ENCODE data around the gene SLC19A1.

Gene SLC19A1

DNA sequence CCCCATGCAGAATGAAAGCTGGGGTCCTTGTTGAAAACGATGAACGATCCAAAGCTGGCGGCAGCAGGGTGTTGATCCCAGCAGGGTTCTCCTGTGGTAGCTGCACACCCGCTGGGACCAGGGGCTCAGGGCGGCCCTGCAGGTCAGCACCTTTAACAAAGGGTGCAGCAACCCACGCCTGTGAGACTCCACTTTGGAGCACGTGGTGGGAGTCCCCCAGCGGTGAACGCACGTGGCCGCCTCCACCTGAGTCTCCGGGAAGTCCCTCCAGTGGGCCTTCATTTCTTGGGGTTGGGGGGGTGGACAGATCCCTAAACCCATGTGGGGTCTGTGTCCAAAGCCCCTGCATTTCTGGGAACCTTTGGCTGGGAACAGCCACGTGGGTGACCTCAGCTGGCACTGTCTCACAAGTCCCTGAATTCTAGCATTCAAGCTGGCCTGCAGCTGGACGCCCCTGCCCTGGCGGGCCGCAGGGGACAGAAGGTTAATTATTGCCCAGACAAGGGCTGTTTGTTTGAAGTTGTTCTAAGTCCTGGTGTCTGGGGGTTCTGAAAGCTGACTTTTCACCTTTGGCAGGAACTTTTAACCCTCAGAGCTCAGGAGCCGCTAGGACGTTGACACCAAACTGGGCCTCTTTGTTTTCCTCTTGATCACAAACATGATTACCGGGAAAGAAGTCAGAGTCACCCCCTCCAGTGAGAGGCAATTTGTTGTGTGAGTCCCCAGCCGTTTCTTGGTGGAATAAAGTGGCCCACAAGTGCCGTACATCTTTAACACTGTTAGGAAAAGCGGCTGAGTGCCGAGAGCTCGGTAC, 72.8 kb downstream of the SLC19A1 start:
- no peak for TF ChIP-seq JUND (IDR thresholded peaks at IDR 0.05; ENCODE audit: low read depth)
- in situ Hi-C loops (cut with HindIII; ENCODE audit: low pct_unique_long_range_greater_than_20kb, low sequenced_read_pairs): no loop called here
- no peak for DNase-seq (ENCODE audit: low read depth in 1 of 2, low spot score in 1 of 2)

DNA sequence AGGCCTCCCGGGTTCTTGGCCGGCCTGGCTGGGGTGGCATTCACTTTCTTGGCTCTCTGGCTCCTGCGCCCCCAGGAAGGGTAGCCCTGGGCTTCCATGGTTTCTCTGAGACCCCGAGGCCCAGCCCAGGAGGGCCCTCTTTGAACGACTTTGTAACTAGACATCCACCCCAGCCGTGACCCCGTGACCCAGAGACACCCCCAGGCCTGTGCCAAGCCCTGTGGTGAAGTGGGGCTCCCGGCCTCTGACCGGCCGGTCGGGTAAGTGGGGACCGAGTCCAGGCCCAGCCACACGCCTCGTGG, 73.3 kb downstream of the SLC19A1 start:
- in situ Hi-C loops (cut with HindIII; ENCODE audit: low pct_unique_long_range_greater_than_20kb, low sequenced_read_pairs): no loop called here
- TF ChIP-seq JUND (IDR thresholded peaks at IDR 0.05; ENCODE audit: low read depth): no peak
- DNase-seq (ENCODE audit: low read depth in 1 of 2, low spot score in 1 of 2): no peak

DNA sequence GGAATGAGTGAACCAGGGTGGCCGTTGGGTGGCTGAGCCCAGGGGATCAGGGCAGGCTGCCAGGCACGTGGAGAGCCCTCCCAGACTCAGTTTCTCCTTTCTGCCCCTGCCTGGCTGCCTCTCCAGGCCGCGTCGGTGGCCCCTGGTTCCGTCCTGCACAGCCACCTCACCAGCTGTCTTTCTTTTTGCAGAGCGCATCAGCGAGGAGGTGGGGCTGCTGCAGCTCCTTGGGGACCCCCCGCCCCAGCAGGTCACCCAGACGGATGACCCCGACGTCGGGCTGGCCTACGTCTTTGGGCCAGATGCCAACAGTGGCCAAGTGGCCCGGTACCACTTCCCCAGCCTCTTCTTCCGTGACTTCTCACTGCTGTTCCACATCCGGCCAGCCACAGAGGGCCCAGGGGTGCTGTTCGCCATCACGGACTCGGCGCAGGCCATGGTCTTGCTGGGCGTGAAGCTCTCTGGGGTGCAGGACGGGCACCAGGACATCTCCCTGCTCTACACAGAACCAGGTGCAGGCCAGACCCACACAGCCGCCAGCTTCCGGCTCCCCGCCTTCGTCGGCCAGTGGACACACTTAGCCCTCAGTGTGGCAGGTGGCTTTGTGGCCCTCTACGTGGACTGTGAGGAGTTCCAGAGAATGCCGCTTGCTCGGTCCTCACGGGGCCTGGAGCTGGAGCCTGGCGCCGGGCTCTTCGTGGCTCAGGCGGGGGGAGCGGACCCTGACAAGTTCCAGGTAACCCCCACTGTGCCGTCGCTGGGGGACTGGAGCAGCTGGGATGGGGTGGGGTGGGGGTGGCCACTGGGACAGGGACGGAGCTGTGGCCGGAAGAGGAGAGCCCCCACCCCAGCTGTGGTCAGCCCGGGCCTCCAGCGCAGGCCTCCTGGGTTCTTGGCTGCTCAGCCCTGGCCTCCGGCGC, 73.9 kb downstream of the SLC19A1 start:
- in situ Hi-C loops (cut with HindIII; ENCODE audit: low pct_unique_long_range_greater_than_20kb, low sequenced_read_pairs): no loop called here
- DNase-seq (ENCODE audit: low read depth in 1 of 2, low spot score in 1 of 2): no peak
- no peak for TF ChIP-seq JUND (IDR thresholded peaks at IDR 0.05; ENCODE audit: low read depth)

DNA sequence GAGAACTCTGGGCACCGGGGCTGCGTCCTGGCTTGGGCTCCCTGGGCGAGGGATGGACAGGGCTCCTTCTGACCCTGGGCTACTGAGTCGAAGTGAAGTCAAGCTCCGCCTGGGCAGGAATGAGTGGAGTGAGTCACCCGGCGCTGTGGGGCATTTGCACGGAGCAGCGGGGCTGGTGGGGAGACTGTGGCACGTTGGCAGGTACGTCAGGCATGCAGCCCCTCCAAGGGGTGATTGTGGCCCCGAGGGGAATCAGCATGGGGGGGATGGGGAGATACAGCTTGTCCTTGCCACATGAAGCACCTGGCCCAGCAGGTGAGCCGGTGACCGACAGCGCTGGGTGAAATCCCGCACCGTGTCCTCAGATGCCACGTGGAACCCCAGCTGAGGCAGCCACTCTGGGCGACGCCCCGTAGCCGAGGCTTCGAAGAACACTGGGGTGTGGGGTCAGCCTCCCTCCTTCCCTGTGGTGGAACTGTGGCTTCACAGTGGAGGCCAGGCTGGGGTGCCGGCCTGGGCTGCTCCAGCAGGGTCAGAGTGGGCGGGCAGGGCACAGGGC, 74.9 kb downstream of the SLC19A1 start:
- in situ Hi-C loops (cut with HindIII; ENCODE audit: low pct_unique_long_range_greater_than_20kb, low sequenced_read_pairs): no loop called here
- no peak for TF ChIP-seq JUND (IDR thresholded peaks at IDR 0.05; ENCODE audit: low read depth)
- DNase-seq (ENCODE audit: low read depth in 1 of 2, low spot score in 1 of 2): no peak

DNA sequence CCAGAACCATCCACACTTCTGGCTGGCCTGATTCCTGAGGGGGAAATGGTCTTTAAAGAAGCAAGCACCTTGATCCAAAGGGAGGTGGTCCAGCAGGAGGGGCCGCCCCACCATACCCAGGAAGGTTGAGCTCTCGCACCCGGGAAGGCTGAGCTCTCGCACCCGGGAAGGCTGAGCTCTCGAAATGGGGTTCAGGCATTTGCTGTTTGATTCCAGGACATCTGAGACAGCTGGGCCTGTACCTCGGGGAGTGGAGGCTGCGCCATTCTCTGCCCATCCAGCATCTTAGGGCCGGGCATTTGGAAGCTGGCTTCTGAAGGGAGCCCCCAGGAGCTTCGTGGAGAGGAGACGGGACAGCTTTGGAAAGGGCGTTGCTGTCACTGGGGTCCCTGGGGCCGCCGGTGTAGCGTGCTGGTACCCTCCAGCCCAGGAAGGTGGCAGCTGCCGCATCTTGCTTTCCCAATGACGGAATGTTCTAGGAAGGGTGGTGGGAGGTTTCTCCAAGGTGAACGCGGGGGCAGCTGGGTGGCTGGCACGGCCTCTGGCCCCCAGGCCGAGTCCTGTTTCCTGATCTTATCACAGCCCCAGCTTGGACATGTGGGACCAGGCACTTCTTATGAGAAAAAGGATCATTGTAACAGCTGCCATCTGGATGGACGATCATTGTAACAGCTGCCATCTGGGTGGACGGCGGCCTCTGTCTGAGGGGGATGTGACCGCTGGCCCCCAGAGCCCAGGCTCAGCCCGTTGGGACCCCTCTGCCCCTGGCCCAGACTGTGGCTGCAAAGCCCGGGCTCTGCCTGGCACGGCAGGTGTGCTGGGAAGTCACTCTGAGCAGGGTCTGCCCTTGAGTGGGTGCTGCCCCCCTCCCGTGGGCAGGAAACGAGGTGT, 75.7 kb downstream of the SLC19A1 start:
- in situ Hi-C loops (cut with HindIII; ENCODE audit: low pct_unique_long_range_greater_than_20kb, low sequenced_read_pairs): no loop called here

DNA sequence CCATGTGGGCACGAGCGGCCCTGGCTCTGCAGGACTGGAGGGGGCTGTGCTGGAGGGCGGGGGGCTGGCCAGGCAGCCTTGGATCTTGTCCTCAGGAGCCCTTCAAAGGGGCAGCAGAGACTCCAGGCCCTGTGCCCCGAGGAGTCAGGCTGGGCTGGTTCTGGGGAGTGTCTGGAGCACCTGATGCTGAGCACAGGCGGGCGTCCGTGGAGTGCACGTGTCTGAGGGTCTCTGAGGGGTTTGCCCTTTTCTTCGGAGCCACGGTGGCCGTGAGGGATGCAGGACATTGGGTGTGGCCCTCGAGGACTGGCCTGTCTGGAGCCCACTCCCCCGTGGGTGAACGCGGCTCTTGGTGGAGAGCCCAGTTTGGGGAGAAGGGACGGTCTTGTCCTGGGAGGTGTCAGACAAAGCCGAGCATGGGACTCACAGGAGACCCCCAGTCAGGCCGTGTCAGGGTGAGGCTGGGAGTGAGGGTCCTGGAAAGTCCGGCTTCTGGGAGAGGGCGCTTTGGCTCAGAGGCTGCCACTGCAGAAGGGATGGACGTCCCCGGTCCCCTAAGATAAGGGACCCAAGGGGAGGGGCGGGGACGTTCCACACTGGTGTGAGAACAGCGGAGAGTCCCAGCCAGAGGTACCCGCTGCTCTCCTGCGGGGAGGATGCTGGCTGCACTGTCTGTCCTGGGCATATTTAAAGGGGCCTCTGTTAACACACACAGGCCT, 76.5 kb downstream of the SLC19A1 start:
- in situ Hi-C loops (cut with HindIII; ENCODE audit: low pct_unique_long_range_greater_than_20kb, low sequenced_read_pairs): no loop called here
- no peak for DNase-seq (ENCODE audit: low read depth in 1 of 2, low spot score in 1 of 2)
- no peak for TF ChIP-seq JUND (IDR thresholded peaks at IDR 0.05; ENCODE audit: low read depth)

More for the DNA sequence above, 75.7 kb downstream of the SLC19A1 start:
- TF ChIP-seq JUND (IDR thresholded peaks at IDR 0.05; ENCODE audit: low read depth): no peak
- DNase-seq (ENCODE audit: low read depth in 1 of 2, low spot score in 1 of 2): no peak

DNA sequence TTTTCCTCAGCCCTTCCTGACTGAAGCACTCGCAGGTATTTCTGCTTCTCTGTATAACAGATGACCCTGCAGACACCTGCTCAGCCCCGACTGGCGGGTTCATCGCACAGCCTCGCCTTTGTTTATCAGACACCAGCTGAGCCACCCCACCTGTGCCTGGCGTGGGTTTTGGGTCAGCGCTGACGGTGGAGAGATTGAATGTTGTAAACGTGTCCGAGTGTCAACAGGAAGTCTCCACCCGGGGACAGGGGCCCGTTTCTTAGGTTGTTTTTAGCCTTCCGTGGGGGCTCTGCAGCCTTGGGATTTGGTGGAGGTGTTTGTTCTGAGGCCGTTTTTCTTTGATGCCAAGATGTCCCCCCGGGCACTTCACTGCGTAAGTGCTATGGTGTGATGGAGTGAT, 77.1 kb downstream of the SLC19A1 start:
- in situ Hi-C loops (cut with HindIII; ENCODE audit: low pct_unique_long_range_greater_than_20kb, low sequenced_read_pairs): no loop called here
- DNase-seq (ENCODE audit: low read depth in 1 of 2, low spot score in 1 of 2): no peak
- TF ChIP-seq JUND (IDR thresholded peaks at IDR 0.05; ENCODE audit: low read depth): no peak

DNA sequence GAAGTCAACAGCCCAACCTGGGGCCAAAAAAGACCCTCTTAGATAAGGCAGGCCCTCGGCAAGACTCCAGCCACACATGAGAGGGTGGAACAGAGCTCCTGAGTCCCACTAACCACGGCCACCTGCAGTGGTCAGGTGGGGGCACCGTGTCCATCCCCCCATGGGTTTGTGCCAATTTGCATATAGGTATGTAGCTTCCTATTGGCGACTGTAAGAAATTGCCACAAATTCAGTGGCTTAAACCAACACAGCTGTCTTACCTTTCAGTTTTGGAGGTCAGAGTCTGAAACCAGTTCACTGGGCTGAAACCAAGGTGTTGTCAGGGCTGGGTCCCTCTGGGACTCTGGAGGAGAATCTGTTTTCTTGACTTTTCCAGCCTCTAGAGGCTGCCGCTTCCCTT, 77.9 kb downstream of the SLC19A1 start:
- TF ChIP-seq JUND (IDR thresholded peaks at IDR 0.05; ENCODE audit: low read depth): no peak
- DNase-seq (ENCODE audit: low read depth in 1 of 2, low spot score in 1 of 2): no peak
- in situ Hi-C loops (cut with HindIII; ENCODE audit: low pct_unique_long_range_greater_than_20kb, low sequenced_read_pairs): no loop called here

DNA sequence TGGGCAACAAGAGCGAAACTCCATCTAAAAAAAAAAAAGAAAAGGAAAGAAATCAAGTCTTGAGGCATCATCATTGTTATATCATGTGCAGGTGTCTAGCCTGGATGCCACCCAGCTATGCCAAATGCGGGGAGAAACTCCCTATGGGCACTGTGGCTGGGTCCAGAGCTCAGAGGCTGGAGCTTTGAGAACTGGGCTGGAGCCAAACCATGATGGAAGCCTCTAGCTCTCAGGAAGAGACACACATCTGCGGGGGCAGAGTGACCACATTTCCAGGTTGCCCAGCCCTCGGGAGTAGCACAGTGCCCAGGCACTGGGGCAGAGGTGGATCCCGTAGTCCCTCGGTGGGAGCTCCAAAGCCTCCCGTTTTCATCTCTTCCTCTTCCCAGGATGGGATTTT, 78.4 kb downstream of the SLC19A1 start:
- in situ Hi-C loops (cut with HindIII; ENCODE audit: low pct_unique_long_range_greater_than_20kb, low sequenced_read_pairs): no loop called here
- no peak for DNase-seq (ENCODE audit: low read depth in 1 of 2, low spot score in 1 of 2)
- TF ChIP-seq JUND (IDR thresholded peaks at IDR 0.05; ENCODE audit: low read depth): no peak

DNA sequence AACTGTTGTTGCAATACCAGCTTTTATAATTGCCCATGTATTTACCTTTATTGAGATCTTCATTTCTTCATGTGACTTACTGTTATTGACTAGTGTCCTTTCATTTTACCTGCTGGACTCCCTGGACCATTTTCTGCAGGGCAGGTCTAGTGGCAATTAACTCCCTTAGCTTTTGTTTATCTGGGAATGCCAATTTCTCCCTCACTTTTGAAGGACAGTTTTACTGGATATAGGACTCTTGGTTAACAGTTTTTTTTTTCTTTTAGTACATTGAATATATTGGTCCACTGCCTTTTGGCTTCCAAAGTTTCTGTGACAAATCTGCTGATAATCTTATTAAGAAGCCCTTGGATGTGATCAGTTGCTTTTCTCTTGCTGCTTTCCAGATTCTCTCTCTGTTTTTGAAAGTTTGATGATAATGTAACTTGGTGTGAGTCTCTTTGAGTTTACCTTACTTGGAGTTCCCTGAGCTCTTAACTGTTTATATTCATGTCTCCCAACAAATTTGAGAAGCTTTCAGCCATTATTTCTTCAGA, 80.4 kb downstream of the SLC19A1 start:
- no peak for DNase-seq (ENCODE audit: low read depth in 1 of 2, low spot score in 1 of 2)
- TF ChIP-seq JUND (IDR thresholded peaks at IDR 0.05; ENCODE audit: low read depth): no peak
- in situ Hi-C loops (cut with HindIII; ENCODE audit: low pct_unique_long_range_greater_than_20kb, low sequenced_read_pairs): no loop called here

DNA sequence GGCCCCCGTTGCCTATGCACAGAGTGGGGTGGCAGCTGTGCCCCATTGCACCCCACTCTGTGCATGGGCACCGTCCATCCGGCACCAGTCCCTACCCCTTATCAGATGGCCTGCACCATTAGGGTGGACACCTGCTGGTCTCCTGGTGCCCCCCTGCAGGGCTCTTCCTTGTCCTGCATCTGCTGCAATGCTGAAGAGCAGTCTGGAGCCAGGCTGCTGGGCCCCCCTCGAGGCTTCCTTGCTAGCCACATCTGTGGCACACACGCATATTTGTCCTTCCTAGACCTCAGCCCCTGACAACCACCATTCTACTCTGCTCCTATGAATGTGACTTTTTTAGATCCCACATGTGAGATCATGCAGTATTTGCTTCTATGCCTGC, 80.9 kb downstream of the SLC19A1 start:
- no peak for DNase-seq (ENCODE audit: low read depth in 1 of 2, low spot score in 1 of 2)
- in situ Hi-C loops (cut with HindIII; ENCODE audit: low pct_unique_long_range_greater_than_20kb, low sequenced_read_pairs): no loop called here
- no peak for TF ChIP-seq JUND (IDR thresholded peaks at IDR 0.05; ENCODE audit: low read depth)

Data from T47D (cell line).